B cell (primary cell): ENCODE measurements around the gene IGFN1. TPM values are rescaled to one million over a fixed set of nuclear protein-coding genes. Genes with fewer than 3 reads are reported as not detected.

Experiments
- ATAC-seq: fragments of 200-7000 bp; cut with Tn5 transposase; one replicate; pipeline ENCODE4 v1.10.0; 2021; ENCODE audit warnings: low read depth, mild to moderate bottlenecking, moderate number of reproducible peaks, moderate library complexity
- CTCF ChIA-PET: fragments of 350-600 bp; sonication (Branson Sonifier 250); formaldehyde crosslinking; loops from one replicate; lab custom pipeline; 2021; ENCODE audit warnings: antibody characterized with exemption, inconsistent platforms; lab: Charles Lee
- POLR2A ChIA-PET: fragments of 350-600 bp; sonication (Branson Sonifier 250); formaldehyde crosslinking; loops from one replicate; lab custom pipeline; 2021; ENCODE audit warnings: antibody characterized with exemption; lab: Charles Lee
- DNase-seq: peaks from one replicate; pipeline ENCODE4 v3.0.0; 2013
- H2AFZ ChIP-seq: 2 replicates; pipeline ENCODE4 v1.6.1; 2012; ENCODE audit warnings: mild to moderate bottlenecking, low read depth, low read length; ENCODE audit not compliant: insufficient read depth, poor library complexity, severe bottlenecking
- H3K27ac ChIP-seq, 2 donors: 1 replicate in 1 of 2; 2 replicates in 1 of 2; pipeline ENCODE4 v1.5.1; 2012 to 2013; ENCODE audit warnings: low read length in 2 of 2, mild to moderate bottlenecking in 2 of 2, moderate library complexity in 1 of 2
- H3K27me3 ChIP-seq, 4 experiments: fragments of 200-600 bp in 1 of 4; sonication (generic) in 1 of 4; replicated peaks in 1 of 4; 1 replicate in 2 of 4; 2 replicates in 2 of 4; pipeline versions ENCODE4 v1.6.1 to v1.7.0; 2013 to 2016; ENCODE audit warnings: low read length in 3 of 4, mild to moderate bottlenecking in 2 of 4, mixed read lengths in 1 of 4, moderate library complexity in 1 of 4; ENCODE audit not compliant: insufficient read depth in 4 of 4, control insufficient read depth in 3 of 4; ENCODE audit errors: control extremely low read depth in 1 of 4
- H3K36me3 ChIP-seq, 2 experiments: replicated peaks in 1 of 2; 1 replicate in 1 of 2; 2 replicates in 1 of 2; pipeline versions ENCODE4 v1.6.1 to v1.7.1; 2013; ENCODE audit warnings: low read length in 1 of 2; ENCODE audit not compliant: insufficient read depth in 2 of 2, control insufficient read depth in 1 of 2; ENCODE audit errors: control extremely low read depth in 1 of 2, extremely low read depth in 1 of 2
- H3K4me1 ChIP-seq, 2 donors: fragments of 200-600 bp in 1 of 2; sonication (generic) in 1 of 2; 1 replicate in 1 of 2; 2 replicates in 1 of 2; pipeline versions ENCODE4 v1.5.1 to v1.6.1; 2013 to 2017; ENCODE audit warnings: low read length in 2 of 2; ENCODE audit not compliant: control insufficient read depth in 2 of 2, insufficient read depth in 2 of 2
- H3K4me2 ChIP-seq: replicated peaks from 2 replicates; pipeline ENCODE3; 2012; ENCODE audit warnings: mild to moderate bottlenecking, low read depth, low read length; ENCODE audit not compliant: poor library complexity, severe bottlenecking
- H3K4me3 ChIP-seq, 5 experiments: fragments of 200-600 bp in 1 of 5; sonication (generic) in 1 of 5; 1 replicate in 3 of 5; 2 replicates in 2 of 5; pipeline versions ENCODE4 v1.5.1 to v1.7.0; 2011 to 2016; ENCODE audit warnings: low read length in 4 of 5, mild to moderate bottlenecking in 4 of 5, low read depth in 2 of 5, control low read depth in 1 of 5, moderate library complexity in 1 of 5; ENCODE audit not compliant: insufficient read depth in 1 of 5; ENCODE audit errors: control extremely low read depth in 1 of 5, extremely low read depth in 1 of 5
- H3K79me2 ChIP-seq: fragments of 200-600 bp; sonication (generic); one replicate; pipeline ENCODE4 v1.6.0; 2016; ENCODE audit warnings: low read length; ENCODE audit not compliant: control insufficient read depth, insufficient read depth
- H3K9ac ChIP-seq: fragments of 200-600 bp; sonication (generic); 2 replicates; pipeline ENCODE4 v1.6.1; 2017; ENCODE audit warnings: mild to moderate bottlenecking, low read length, moderate library complexity
- H3K9me3 ChIP-seq, 3 donors: one replicate each; pipeline versions ENCODE4 v1.6.1 to v1.7.1; 2013; ENCODE audit warnings: low read length in 2 of 3; ENCODE audit not compliant: control insufficient read depth in 2 of 3, insufficient read depth in 1 of 3; ENCODE audit errors: control extremely low read depth in 1 of 3
- H4K20me1 ChIP-seq: 2 replicates; pipeline ENCODE4 v1.6.0; 2012; ENCODE audit warnings: mild to moderate bottlenecking, low read length; ENCODE audit not compliant: insufficient read depth, control insufficient read depth, poor library complexity, severe bottlenecking
- H3K27ac Mint-ChIP-seq: one replicate; pipeline ENCODE4 v1.8.0; 2021; ENCODE audit warnings: mixed read lengths
- H3K27me3 Mint-ChIP-seq: one replicate; pipeline ENCODE4 v1.8.0; 2021; ENCODE audit warnings: mixed read lengths
- H3K4me1 Mint-ChIP-seq: one replicate; pipeline ENCODE4 v1.8.0; 2021; ENCODE audit warnings: mixed read lengths
- H3K4me3 Mint-ChIP-seq: one replicate; pipeline ENCODE4 v1.8.0; 2021; ENCODE audit warnings: mixed read lengths
- H3K9me3 Mint-ChIP-seq: one replicate; pipeline ENCODE4 v1.8.0; 2022; ENCODE audit warnings: mixed read lengths; ENCODE audit not compliant: insufficient read depth
- EZH2 ChIP-seq: IDR thresholded peaks from 2 replicates; pipeline ENCODE4 v1.6.1; 2012; ENCODE audit warnings: borderline replicate concordance, low read depth, mild to moderate bottlenecking, moderate library complexity, low read length; ENCODE audit not compliant: insufficient read depth, poor library complexity, severe bottlenecking
- WGBS: methylation state at CpG from one replicate; pipeline ENCODE4 v1.1.5; 2013; ENCODE audit warnings: missing lambda C conversion rate; ENCODE audit not compliant: insufficient coverage; 5-methylcytosine and 5-hydroxymethylcytosine counted together
- intact Hi-C: fragments of 100-400 bp; cut with micrococcal nuclease; formaldehyde crosslinking; loops from one replicate; pipeline ENCODE4 v1.10.0; 2022
- polyA plus RNA-seq: library from polyadenylated mRNA; depleted of rRNA; stranded (reverse); fragments of >200 nt; gene quantifications from 2 replicates; pipeline ENCODE4 v1.2.3, GENCODE V29; 2012
- total RNA-seq, 2 donors: library from RNA; stranded (reverse); fragments of 120-200 nt in 1 of 2; gene quantifications; 1 replicate in 1 of 2; 2 replicates in 1 of 2; pipeline versions ENCODE4 v1.2.3 to v1.2.4, GENCODE V29; 2013 to 2022
- TF ChIP-seq, protein P1 (sequence below): fragments of 200-600 bp; IDR thresholded peaks from one replicate; pipeline ENCODE4 v1.8.0; 2022; ENCODE audit warnings: antibody characterized with exemption, mild to moderate bottlenecking

The IGFN1 gene
- total and polyA plus RNA-seq, 2 donors (not counting 1 experiment from before 2014, with no cell fraction given) = not detected

GRCh38 chr1:201275253-201275666 is 84.6 kb downstream of the IGFN1 start:
- peaks cover 16% of the 10 kb centered on the region for H3K27me3 Mint-ChIP-seq
- Histone ChIP-seq H4K20me1 (no peaks in the 10 kb centered on the region), H3K27ac (no peak overlapping the region), H3K36me3 (no peaks in the 10 kb centered on the region), H3K9ac (no peak overlapping the region), H3K4me2 (no peak overlapping the region), H2AFZ (no peak overlapping the region), H3K9me3 (no peaks in the 10 kb centered on the region), H3K79me2 (no peaks in the 10 kb centered on the region), H3K27me3 (peaks cover 0 to 4% (median 0%) of the 10 kb centered on the region in 4 experiments), H3K4me3 (no peak overlapping the region), H3K4me1 (no peaks in the 10 kb centered on the region)
- 93% methylated on average over 15 of the region's 15 CpGs for WGBS
- ChIA-PET POLR2A (no interaction called here), CTCF (no interaction called here)
- no peaks in the 10 kb centered on the region for H3K9me3 Mint-ChIP-seq
- no peak overlapping the region for H3K27ac Mint-ChIP-seq
- ATAC-seq (no peak), DNase-seq (no peak)
- no peak overlapping the region for H3K4me3 Mint-ChIP-seq
- no peak for TF ChIP-seq EZH2
- TF ChIP-seq, protein P1, sequence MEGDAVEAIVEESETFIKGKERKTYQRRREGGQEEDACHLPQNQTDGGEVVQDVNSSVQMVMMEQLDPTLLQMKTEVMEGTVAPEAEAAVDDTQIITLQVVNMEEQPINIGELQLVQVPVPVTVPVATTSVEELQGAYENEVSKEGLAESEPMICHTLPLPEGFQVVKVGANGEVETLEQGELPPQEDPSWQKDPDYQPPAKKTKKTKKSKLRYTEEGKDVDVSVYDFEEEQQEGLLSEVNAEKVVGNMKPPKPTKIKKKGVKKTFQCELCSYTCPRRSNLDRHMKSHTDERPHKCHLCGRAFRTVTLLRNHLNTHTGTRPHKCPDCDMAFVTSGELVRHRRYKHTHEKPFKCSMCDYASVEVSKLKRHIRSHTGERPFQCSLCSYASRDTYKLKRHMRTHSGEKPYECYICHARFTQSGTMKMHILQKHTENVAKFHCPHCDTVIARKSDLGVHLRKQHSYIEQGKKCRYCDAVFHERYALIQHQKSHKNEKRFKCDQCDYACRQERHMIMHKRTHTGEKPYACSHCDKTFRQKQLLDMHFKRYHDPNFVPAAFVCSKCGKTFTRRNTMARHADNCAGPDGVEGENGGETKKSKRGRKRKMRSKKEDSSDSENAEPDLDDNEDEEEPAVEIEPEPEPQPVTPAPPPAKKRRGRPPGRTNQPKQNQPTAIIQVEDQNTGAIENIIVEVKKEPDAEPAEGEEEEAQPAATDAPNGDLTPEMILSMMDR = no peak
- H3K4me1 Mint-ChIP-seq = no peaks in the 10 kb centered on the region
- intact Hi-C loops = no loop called here

DNA sequence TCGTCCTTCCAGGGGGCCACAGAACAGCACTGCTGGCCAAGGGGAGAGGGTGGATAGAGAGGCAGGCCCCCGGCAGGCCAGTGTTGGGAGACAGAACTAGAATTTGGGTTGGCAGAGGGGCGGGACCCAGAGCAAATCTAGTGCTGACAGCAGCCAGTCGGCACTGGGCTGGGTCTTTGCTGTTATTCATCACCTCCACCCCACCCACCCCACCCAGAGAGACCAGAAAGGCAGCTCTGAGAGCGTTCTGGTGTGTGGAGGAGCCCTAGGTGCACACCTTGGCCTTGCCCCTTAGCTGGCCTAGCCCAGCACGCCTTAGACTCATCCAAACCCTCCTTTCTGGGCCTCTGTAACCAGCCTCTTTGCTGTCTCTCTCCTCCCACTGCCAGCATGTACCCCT is 86.3 kb downstream of the IGFN1 start:
- DNase-seq = no peak
- Mint-ChIP-seq H3K27ac (no peak overlapping the region), H3K4me1 (no peaks in the 10 kb centered on the region), H3K9me3 (no peaks in the 10 kb centered on the region), H3K27me3 (peaks cover 18% of the 10 kb centered on the region), H3K4me3 (no peak overlapping the region)
- Histone ChIP-seq H3K79me2 (no peaks in the 10 kb centered on the region), H3K4me2 (no peak overlapping the region), H3K4me3 (no peak overlapping the region), H3K36me3 (no peaks in the 10 kb centered on the region), H3K27me3 (peaks cover 0 to 11% (median 2%) of the 10 kb centered on the region in 4 experiments), H2AFZ (no peak overlapping the region), H4K20me1 (no peaks in the 10 kb centered on the region), H3K9me3 (no peaks in the 10 kb centered on the region), H3K9ac (no peak overlapping the region), H3K4me1 (no peaks in the 10 kb centered on the region), H3K27ac (no peak overlapping the region)
- no peak for TF ChIP-seq EZH2
- TF ChIP-seq, protein P1 = no peak
- CTCF ChIA-PET = no interaction called here
- intact Hi-C loops = no loop called here
- no peak for ATAC-seq
- 86% methylated on average over 1 of the region's 6 CpGs for WGBS
- POLR2A ChIA-PET = no interaction called here
